Aorta (tissue), 5 donors: ENCODE measurements around the gene CEP72. TPM values are rescaled to one million over a fixed set of nuclear protein-coding genes. Genes with fewer than 3 reads are reported as not detected.

ENCODE experiments used
- ATAC-seq: fragments of 200-7000 bp; cut with Tn5 transposase; one replicate; pipeline ENCODE4 v1.9.1; 2022; ENCODE audit warnings: moderate library complexity; ENCODE audit not compliant: low FRiP score
- DNase-seq, 2 donors: peaks; one replicate each; pipeline ENCODE4 v3.0.0-alpha.2; 2020
- H3K27ac ChIP-seq, 2 donors: one replicate each; pipeline ENCODE4 v1.5.1; 2013; ENCODE audit warnings: low read length in 2 of 2, mild to moderate bottlenecking in 2 of 2, moderate library complexity in 2 of 2, control low read depth in 1 of 2, inconsistent platforms in 1 of 2, low read depth in 1 of 2
- H3K27me3 ChIP-seq, 2 donors: one replicate each; pipeline ENCODE4 v1.6.1; 2013; ENCODE audit warnings: control low read depth in 1 of 2, low read length in 1 of 2, mild to moderate bottlenecking in 1 of 2, moderate library complexity in 1 of 2; ENCODE audit not compliant: insufficient read depth in 2 of 2, control insufficient read depth in 1 of 2
- H3K36me3 ChIP-seq, 2 donors: one replicate each; pipeline ENCODE4 v1.6.1; 2013; ENCODE audit warnings: control low read depth in 1 of 2, low read length in 1 of 2, mild to moderate bottlenecking in 1 of 2; ENCODE audit not compliant: insufficient read depth in 2 of 2, control insufficient read depth in 1 of 2
- H3K4me1 ChIP-seq, 2 donors: one replicate each; pipeline ENCODE4 v1.6.1; 2013; ENCODE audit warnings: low read length in 2 of 2, control low read depth in 1 of 2, mild to moderate bottlenecking in 1 of 2, moderate library complexity in 1 of 2; ENCODE audit not compliant: insufficient read depth in 2 of 2, control insufficient read depth in 1 of 2
- H3K4me3 ChIP-seq, 2 donors: one replicate each; pipeline ENCODE4 v1.5.1; 2013; ENCODE audit warnings: low read length in 2 of 2, control low read depth in 1 of 2, mild to moderate bottlenecking in 1 of 2
- H3K9me3 ChIP-seq: one replicate; pipeline ENCODE4 v1.6.1; 2013; ENCODE audit warnings: mild to moderate bottlenecking, low read length; ENCODE audit not compliant: control insufficient read depth
- WGBS, 2 donors: extraction: QIAGEN DNeasy Blood & Tissue Kit; methylation state at CpG; one replicate each; pipeline ENCODE4 v1.1.7; 2013; 5-methylcytosine and 5-hydroxymethylcytosine counted together
- intact Hi-C, 2 donors: fragments of 100-400 bp; cut with DNase I; formaldehyde crosslinking; loops; one replicate each; pipeline versions ENCODE4 v1.14.2 to v1.15.0; 2022
- polyA plus RNA-seq, 2 donors: library from polyadenylated mRNA; stranded (reverse); fragments of 200-250 nt; gene quantifications; one replicate each; pipeline ENCODE4 v1.2.3, GENCODE V29; 2013
- total RNA-seq, 2 donors: library from RNA; stranded (reverse); fragmentation: NEBNext Ultra II Directional; extraction: Animal tissue kit (Norgen Biotek cat#: 25700); gene quantifications; one replicate each; pipeline ENCODE4 v1.2.1, GENCODE V29; 2021
- donor health status: healthy with polysubstance abuse.
- donor health status: Bipolar disorder and iron deficiency.
- donor health status: DM: no; HTN: no; CAD: no.
- donor health status: DM: no; HTN: no; CAD: no.
- donor health status: DM: yes; HTN: yes; CAD: no.

Gene CEP72
- total and polyA plus RNA-seq, 4 donors = 0.82 to 6.5 (median 2.2) TPM; not detected in 1

- ATAC-seq (no peak), DNase-seq (no peak)
- H3K9me3 ChIP-seq = no peaks in the 10 kb centered on the region
- intact Hi-C loops = no loop called here
- H3K27me3 ChIP-seq = no peaks in the 10 kb centered on the region
- no peaks in the 10 kb centered on the region for H3K36me3 ChIP-seq
- no peaks in the 10 kb centered on the region for H3K4me1 ChIP-seq
- H3K27ac ChIP-seq = no peak overlapping the region
- no peak overlapping the region for H3K4me3 ChIP-seq
- WGBS, 2 donors = 85 to 91% methylated on average over 2 of the region's 2 CpGs
Measured at GRCh38 chr5:584216-584615, 27.9 kb upstream of the CEP72 start.

- Histone ChIP-seq H3K36me3 (no peaks in the 10 kb centered on the region), H3K9me3 (no peaks in the 10 kb centered on the region), H3K4me1 (no peaks in the 10 kb centered on the region), H3K27me3 (no peaks in the 10 kb centered on the region), H3K4me3 (no peak overlapping the region), H3K27ac (no peak overlapping the region)
- DNase-seq (no peak), ATAC-seq (no peak)
- 83 to 88% methylated on average over 2 of the region's 2 CpGs for WGBS, 2 donors
- intact Hi-C loops = no loop called here
Measured at GRCh38 chr5:584846-585245, 27.3 kb upstream of the CEP72 start.

GRCh38 chr5:585556-585955 lies 26.6 kb upstream of the CEP72 start:
- H3K9me3 ChIP-seq = no peaks in the 10 kb centered on the region
- intact Hi-C loops = no loop called here
- no peak overlapping the region for H3K4me3 ChIP-seq
- ATAC-seq = no peak
- H3K27me3 ChIP-seq = no peaks in the 10 kb centered on the region
- H3K4me1 ChIP-seq = no peaks in the 10 kb centered on the region
- no peak overlapping the region for H3K27ac ChIP-seq
- 76 to 79% methylated on average over 9 of the region's 9 CpGs for WGBS, 2 donors
- H3K36me3 ChIP-seq = no peaks in the 10 kb centered on the region
- no peak for DNase-seq

- Histone ChIP-seq H3K36me3 (no peaks in the 10 kb centered on the region), H3K27ac (no peak overlapping the region), H3K27me3 (no peaks in the 10 kb centered on the region), H3K4me1 (no peaks in the 10 kb centered on the region), H3K9me3 (no peaks in the 10 kb centered on the region), H3K4me3 (no peak overlapping the region)
- ATAC-seq (no peak), DNase-seq (no peak)
- 41 to 51% methylated on average over 9 of the region's 9 CpGs for WGBS, 2 donors
- intact Hi-C loops = no loop called here
Measured at GRCh38 chr5:585962-586628, 26.0 kb upstream of the CEP72 start.

GRCh38 chr5:586751-587285 lies 25.3 kb upstream of the CEP72 start:
- Histone ChIP-seq H3K9me3 (no peaks in the 10 kb centered on the region), H3K4me3 (no peak overlapping the region), H3K36me3 (no peaks in the 10 kb centered on the region), H3K27ac (no peak overlapping the region), H3K27me3 (no peaks in the 10 kb centered on the region), H3K4me1 (no peaks in the 10 kb centered on the region)
- DNase-seq (no peak), ATAC-seq (no peak)
- WGBS, 2 donors = 64 to 69% methylated on average over 9 of the region's 9 CpGs
- intact Hi-C loops = no loop called here

- Histone ChIP-seq H3K4me3 (no peak overlapping the region), H3K27ac (no peak overlapping the region), H3K4me1 (no peaks in the 10 kb centered on the region), H3K9me3 (no peaks in the 10 kb centered on the region), H3K27me3 (no peaks in the 10 kb centered on the region), H3K36me3 (no peaks in the 10 kb centered on the region)
- WGBS, 2 donors = 78 to 87% methylated on average over 6 of the region's 6 CpGs
- ATAC-seq = no peak
- DNase-seq = no peak
- intact Hi-C loops = no loop called here
Measured at GRCh38 chr5:587403-587802, 24.7 kb upstream of the CEP72 start.

- DNase-seq = peak in 1 of 2 donors; percentile 33
- no peaks in the 10 kb centered on the region for H3K36me3 ChIP-seq
- intact Hi-C loops = no loop called here
- H3K4me3 ChIP-seq = no peak overlapping the region
- no peaks in the 10 kb centered on the region for H3K4me1 ChIP-seq
- H3K27ac ChIP-seq = no peak overlapping the region
- ATAC-seq = no peak
- no peaks in the 10 kb centered on the region for H3K27me3 ChIP-seq
- 60 to 65% methylated on average over 11 of the region's 11 CpGs for WGBS, 2 donors
- H3K9me3 ChIP-seq = no peaks in the 10 kb centered on the region
Measured at GRCh38 chr5:588406-588995, 23.6 kb upstream of the CEP72 start.

GRCh38 chr5:589173-589572 lies 23.0 kb upstream of the CEP72 start:
- intact Hi-C loops = no loop called here
- WGBS, 2 donors = 91 to 93% methylated on average over 1 of the region's 1 CpG
- peak in 1 of 2 donors; percentile 6 for DNase-seq

GRCh38 chr5:589588-589987 lies 22.6 kb upstream of the CEP72 start:
- no peak for ATAC-seq
- Histone ChIP-seq H3K36me3 (no peaks in the 10 kb centered on the region), H3K4me1 (no peaks in the 10 kb centered on the region), H3K9me3 (no peaks in the 10 kb centered on the region), H3K4me3 (no peak overlapping the region), H3K27ac (no peak overlapping the region), H3K27me3 (no peaks in the 10 kb centered on the region)
- intact Hi-C loops = no loop called here
- 81 to 92% methylated on average over 1 of the region's 1 CpG for WGBS, 2 donors
- peak in 1 of 2 donors; percentile 21 for DNase-seq

More at GRCh38 chr5:589173-589572, 23.0 kb upstream of the CEP72 start:
- Histone ChIP-seq H3K36me3 (no peaks in the 10 kb centered on the region), H3K27ac (no peak overlapping the region), H3K4me1 (no peaks in the 10 kb centered on the region), H3K4me3 (no peak overlapping the region), H3K27me3 (no peaks in the 10 kb centered on the region), H3K9me3 (no peaks in the 10 kb centered on the region)
- no peak for ATAC-seq
